ACC112 (cell line): ENCODE results near the gene ITGB6.

ENCODE experiments used
- H2AFZ ChIP-seq: fragments of 200-600 bp; sonication (generic); one replicate; pipeline ENCODE4 v1.6.0; 2017; ENCODE audit warnings: antibody characterized with exemption, low read length; ENCODE audit not compliant: unreplicated experiment
- H3K27ac ChIP-seq: fragments of 200-600 bp; sonication (generic); 2 replicates; pipeline ENCODE4 v1.5.1; 2014; ENCODE audit warnings: low read depth, mild to moderate bottlenecking, antibody characterized with exemption, low read length, moderate library complexity
- H3K27me3 ChIP-seq: fragments of 200-600 bp; sonication (generic); 2 replicates; pipeline ENCODE4 v1.6.1; 2014; ENCODE audit warnings: mild to moderate bottlenecking, antibody characterized with exemption, low read length, moderate library complexity, mixed read lengths; ENCODE audit not compliant: insufficient read depth
- H3K36me3 ChIP-seq: fragments of 200-600 bp; sonication (generic); 2 replicates; pipeline ENCODE4 v1.6.1; 2016; ENCODE audit warnings: mild to moderate bottlenecking, antibody characterized with exemption, low read length, moderate library complexity, mixed read lengths; ENCODE audit not compliant: insufficient read depth
- H3K4me1 ChIP-seq: fragments of 200-600 bp; sonication (generic); one replicate; pipeline ENCODE4 v1.6.1; 2016; ENCODE audit warnings: low read length, mixed read lengths; ENCODE audit not compliant: insufficient read depth, unreplicated experiment, control insufficient read depth
- H3K4me3 ChIP-seq: fragments of 200-600 bp; sonication (generic); 2 replicates; pipeline ENCODE4 v1.5.1; 2014; ENCODE audit warnings: mild to moderate bottlenecking, low read depth, low read length
- H3K79me2 ChIP-seq: fragments of 200-600 bp; sonication (generic); one replicate; pipeline ENCODE4 v1.6.0; 2016; ENCODE audit warnings: low read length; ENCODE audit not compliant: control insufficient read depth, unreplicated experiment, insufficient read depth

Gene ITGB6

DNA sequence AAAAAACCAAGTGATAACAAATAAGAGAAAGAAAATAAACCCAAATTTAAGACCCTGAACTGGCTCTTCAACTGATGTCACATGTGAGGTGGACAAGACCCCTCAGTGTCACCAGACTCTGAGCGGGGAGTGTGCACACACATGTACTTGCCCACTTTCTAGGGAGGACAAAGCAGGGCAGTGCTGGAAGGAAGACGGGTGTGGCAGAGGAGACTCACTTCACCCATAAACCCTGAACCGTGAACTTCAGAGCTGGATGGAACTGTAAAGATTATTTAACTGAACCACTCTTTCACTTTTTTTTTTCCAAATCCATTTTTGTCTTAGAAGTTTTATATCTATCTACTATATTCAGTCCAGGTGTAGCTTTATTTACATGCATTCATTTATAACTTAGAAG is 149.9 kb downstream of the ITGB6 start:
- Histone ChIP-seq H3K4me3 (no peak overlapping the region), H3K36me3 (no peaks in the 10 kb centered on the region), H3K4me1 (peaks cover 20% of the 10 kb centered on the region), H3K27me3 (no peaks in the 10 kb centered on the region), H3K27ac (no peak overlapping the region), H3K79me2 (no peaks in the 10 kb centered on the region), H2AFZ (no peak overlapping the region)
